Dermis blood vessel endothelial cell (primary cell): ENCODE data around the gene MYZAP. TPM values are rescaled to one million over a fixed set of nuclear protein-coding genes. Genes with fewer than 3 reads are reported as not detected.

Experiments
- DNase-seq: peaks from one replicate; pipeline ENCODE4 v3.0.0; 2010
- total RNA-seq: library from RNA; depleted of rRNA; stranded (reverse); fragments of >200 nt; gene quantifications from 2 replicates; pipeline ENCODE4 v1.2.3, GENCODE V29; 2014

MYZAP gene, protein sequence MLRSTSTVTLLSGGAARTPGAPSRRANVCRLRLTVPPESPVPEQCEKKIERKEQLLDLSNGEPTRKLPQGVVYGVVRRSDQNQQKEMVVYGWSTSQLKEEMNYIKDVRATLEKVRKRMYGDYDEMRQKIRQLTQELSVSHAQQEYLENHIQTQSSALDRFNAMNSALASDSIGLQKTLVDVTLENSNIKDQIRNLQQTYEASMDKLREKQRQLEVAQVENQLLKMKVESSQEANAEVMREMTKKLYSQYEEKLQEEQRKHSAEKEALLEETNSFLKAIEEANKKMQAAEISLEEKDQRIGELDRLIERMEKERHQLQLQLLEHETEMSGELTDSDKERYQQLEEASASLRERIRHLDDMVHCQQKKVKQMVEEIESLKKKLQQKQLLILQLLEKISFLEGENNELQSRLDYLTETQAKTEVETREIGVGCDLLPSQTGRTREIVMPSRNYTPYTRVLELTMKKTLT
- total RNA-seq: 82.5 and 94.7 TPM in 2 replicates

DNA sequence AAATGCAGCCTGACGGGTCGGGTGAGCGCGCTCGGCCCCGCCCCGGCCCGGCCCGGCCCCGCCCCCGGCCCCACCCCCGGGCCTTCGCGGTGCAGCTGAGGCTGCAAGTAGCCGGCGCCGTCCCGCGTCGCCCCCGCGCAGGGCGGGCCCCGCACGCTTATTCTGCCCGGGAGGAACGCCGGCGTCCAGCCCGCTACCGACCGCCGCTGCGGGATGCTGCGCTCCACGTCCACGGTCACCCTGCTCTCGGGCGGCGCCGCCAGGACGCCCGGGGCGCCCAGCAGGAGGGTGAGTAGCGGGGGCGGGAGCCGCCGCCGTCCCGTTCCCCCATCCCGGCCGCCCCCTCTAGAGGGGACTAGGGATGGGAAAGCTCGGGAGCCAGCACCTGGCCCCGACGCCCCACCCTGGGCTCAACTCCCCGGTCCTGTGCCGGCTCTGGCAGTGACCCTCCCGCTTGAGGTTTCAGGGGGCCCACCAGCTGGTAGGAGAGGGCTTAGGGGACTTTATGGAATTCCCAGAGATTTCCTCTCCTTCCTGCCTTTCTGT lies at the start of gene MYZAP:
Gene MYZAP (plus strand): TSS at position 83 of the 546 bp plus-strand sequence. CDS start 131 bp downstream, at position 214.
- peak; percentile 56 for DNase-seq

GRCh38 chr15:57542505-57542817 lies 49.2 kb upstream of the MYZAP start:
- no peak for DNase-seq

DNA sequence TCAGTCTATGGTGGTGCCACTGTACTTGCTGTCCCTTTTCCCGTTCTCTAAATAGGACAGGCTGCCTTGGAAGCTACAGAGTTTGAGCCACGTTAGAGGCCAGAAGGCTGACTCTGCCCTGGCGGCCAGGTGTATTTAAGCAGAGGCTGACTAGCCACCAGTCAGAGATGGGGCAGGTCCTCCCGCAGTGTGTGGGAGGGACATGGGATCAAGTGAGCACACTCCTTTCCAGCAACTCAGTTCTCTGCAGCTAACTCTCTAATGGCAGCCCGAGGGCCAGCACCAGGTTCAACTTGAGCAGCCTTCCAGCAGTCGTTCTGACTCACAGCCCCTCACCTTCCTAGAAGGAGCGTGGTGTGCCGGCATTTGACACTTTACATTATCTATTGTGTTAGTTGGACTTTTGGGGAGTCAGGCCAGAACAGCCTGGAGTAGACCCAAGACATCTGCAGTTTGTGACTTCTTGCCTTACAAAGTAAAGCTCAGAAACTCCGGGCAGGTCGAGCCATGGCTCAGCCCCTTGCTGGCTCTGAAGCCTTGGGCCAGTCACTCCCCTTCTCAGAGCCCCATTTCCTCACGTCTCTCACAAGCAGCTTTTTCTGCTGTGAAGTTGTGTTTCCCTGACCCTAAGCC lies 46.7 kb upstream of the MYZAP start:
- DNase-seq: no peak

- DNase-seq: no peak
These were observed 45.7 kb upstream of the MYZAP start for GRCh38 chr15:57545995-57546394.

GRCh38 chr15:57547243-57547755 lies 44.4 kb upstream of the MYZAP start:
- DNase-seq: no peak

DNA sequence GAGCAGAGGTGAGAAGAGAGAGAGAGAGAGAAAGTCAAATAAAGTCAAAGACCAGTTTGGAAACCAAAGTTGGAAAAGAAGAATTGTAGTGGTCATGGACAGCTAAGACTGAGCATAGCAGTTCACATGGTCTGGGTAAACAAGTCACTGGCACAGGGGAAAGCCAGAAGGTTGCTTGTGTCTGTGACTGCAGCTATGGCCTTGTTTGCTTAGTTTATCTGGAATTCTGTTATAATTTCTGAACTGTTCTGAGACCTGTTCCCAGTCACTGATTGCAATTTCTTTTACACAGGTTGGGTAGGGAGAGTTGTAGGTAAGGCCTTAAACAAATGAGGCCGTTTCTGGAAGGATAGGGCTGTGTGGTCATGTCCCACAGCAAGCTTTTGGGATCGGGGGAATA lies 43.4 kb upstream of the MYZAP start:
- DNase-seq: no peak

GRCh38 chr15:57548835-57549234 lies 42.9 kb upstream of the MYZAP start:
- DNase-seq: no peak

DNA sequence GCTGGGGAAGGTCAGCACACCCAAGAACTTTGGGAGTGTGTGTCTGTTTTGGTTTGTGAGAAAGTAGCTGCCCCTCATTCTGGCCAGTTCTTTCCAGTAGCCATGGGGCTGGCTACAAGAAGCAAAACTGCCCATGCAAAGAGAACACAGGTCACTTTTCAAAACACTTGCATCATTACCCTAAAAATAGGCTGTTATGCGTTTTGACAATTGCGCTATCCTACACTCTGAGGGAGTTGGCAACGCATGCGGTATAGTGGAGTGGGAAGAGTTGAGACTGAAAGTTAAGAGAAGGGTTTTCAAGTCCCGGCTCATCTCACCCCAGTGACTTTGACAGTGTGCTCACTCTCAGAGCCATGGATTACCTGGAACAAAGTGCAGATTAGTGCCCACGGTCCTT lies 41.8 kb upstream of the MYZAP start:
- DNase-seq: no peak

DNA sequence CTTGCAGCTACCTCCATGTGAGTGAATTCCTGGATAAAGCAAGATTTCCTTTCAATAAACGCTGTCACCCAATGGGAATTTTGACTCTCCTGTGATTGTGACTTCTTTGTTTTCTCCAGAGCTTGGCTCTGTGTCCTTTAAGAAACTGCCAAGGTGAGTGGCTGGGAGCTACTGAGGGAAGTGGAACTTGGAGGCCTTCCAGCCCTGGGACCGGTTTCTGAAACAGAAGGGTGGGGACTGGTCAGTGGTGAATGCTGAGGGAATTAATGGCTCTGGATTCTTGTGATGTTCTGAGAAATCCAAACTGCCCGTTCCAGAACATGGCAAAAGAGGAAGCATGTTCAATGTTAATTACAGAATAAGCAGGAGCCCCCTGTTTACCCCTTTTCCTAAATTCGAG lies 41.1 kb upstream of the MYZAP start:
- peak; percentile 52 for DNase-seq

DNA sequence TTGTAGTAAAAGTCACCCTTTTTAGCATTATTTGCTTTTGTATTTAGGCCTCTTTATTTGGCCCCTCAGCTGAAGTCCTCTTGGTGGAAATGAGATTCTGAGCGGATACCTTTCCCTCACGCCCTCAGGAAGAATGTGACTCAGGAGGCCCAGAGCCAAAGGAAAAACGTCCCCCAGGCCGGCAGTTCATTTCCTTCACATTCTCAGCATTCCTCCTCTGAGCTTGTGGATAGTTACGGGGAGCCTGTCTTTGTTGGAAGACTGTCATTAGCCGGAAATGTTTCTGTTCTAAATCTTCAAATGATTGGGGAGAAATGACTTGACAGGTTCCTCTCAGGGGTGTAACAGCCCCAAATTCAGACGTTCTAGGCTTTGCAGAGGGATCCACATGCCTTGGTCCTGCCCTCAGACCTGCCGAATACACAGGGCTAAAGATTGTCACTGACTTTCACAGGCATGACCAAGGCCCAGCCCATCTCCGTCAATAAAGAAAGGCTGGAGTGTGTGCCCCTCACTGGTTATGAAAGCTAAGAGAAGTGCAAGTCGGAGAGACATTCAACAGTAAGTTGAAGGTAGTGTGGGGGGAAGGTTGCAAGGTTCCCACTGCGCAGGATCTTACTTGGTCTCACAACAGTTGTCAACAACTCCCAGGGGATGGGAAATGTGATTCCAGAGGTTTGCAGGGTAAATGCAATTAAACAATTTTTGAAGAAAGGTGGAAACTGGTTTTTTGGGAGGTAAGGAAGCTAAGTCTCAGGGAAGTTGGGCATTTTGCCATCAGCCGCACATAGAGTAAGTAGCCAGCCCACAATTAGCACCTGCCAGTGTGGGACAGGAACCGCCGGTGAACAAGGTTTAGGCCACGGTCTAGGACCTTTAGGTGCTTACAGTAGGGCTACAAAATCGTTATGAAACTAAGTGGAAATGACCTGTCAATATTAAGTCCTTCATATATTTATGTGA lies 39.7 kb upstream of the MYZAP start:
- DNase-seq: peak; percentile 94

DNA sequence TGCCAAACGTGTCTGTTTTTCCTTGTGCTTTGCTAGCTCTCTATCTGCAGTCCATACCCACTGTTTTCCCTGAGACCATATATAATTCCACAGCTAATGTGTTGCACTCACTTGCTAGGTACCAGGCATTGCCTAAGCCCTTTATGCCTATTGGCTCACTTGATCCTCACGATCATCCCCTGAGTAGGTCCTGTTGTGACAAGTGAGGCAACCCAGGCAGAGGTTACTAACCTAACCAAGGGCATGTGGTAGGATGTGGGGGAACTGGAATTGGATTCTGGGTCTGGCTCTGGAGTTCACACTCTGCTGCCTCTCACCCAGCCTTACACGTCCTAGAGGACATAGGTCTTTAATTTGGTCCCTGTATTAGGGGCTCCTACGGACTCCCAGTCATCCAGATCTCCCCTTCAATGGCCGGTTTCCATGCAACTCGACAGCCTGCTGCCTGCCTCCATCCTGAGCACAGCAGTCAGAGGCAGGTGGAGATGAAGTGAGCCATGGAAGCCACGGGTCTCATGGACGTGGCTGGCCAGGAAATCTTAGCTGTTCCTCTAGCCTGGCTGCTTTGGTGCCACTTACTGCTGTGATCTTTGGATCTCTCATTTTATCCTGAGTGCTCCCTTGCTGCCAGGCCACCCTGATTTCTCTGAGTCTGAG lies 38.9 kb upstream of the MYZAP start:
- DNase-seq: no peak

DNA sequence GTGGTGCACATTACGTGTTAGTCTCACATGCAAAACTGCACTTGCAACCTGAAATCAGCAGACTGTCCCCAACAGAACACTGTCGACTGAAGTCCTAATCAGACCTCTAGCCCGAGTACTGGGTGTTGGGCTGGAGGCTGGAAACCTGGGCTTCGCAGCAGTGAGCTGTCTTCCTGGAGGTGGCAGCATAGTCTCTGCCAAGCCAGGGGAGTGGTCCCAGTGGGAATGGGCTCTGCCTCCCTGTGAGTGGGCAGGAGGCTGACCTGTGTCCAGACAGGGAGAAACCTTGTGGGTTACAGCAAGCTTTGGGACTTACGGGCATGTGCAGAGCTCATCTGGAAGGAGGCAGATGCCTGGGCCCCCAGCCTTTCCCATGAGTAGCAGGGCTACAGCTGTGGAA lies 38.2 kb upstream of the MYZAP start:
- DNase-seq: no peak

GRCh38 chr15:57554063-57554811 lies 37.5 kb upstream of the MYZAP start:
- DNase-seq: peak; percentile 86

DNA sequence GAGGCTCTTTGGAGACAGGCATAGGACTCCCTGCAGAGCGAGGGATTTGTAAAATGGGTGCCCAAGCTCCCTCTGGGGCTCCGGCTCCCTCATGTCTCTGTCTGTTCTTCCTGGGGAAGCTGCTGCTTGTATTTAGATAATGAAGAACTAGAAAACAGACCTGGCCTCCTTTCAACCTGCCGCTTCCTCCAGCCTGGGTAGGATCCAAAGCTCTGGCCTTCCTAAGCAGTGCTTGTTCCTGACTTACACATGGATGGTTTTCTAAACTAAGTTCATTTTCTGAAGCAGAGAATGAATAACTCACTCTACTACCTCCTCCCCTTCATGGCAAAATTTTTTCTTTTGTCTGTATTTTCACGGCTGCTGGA lies 36.9 kb upstream of the MYZAP start:
- no peak for DNase-seq

DNA sequence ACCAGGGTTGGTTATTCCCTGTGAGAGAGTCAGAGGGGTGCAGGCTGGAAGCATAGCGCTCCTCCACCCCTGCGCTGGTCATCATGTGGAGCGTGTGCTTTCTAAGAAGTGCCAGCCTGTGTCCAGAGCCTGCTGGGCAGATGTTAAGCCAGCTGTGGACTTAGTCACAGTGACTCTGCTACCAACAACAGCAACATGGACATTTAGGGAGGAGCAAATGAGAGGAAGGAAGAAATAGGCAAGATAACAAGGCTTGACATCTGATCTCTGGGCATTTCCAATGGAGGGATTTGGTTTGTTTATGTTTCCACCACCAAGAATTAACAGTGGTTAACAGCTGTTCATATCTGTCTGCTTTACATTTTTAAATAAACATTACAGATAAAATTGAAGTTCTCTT lies 36.4 kb upstream of the MYZAP start:
- peak; percentile 57 for DNase-seq

- no peak for DNase-seq
These were observed 35.7 kb upstream of the MYZAP start for GRCh38 chr15:57556040-57556439.

DNA sequence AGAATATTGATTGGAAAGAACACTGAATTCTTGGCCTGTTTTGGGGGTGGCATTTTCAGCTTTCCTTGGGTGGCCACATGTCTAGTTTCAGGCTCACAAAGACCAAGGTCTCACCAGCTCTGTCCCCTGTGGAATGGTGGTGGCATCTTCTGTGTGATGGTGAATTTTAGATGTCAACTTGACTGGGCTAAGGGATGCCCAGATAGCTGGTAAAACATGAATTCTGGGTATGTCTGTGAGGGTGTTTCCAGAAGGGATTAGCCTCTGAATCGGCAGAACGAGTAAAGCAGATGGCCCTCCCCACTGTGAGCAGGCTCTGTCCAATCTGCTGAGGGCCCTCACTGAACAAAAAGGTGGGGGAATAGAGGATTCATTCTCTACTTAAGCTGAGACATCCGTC lies 34.4 kb upstream of the MYZAP start:
- no peak for DNase-seq

GRCh38 chr15:57557810-57558209 lies 33.9 kb upstream of the MYZAP start:
- DNase-seq: no peak

DNA sequence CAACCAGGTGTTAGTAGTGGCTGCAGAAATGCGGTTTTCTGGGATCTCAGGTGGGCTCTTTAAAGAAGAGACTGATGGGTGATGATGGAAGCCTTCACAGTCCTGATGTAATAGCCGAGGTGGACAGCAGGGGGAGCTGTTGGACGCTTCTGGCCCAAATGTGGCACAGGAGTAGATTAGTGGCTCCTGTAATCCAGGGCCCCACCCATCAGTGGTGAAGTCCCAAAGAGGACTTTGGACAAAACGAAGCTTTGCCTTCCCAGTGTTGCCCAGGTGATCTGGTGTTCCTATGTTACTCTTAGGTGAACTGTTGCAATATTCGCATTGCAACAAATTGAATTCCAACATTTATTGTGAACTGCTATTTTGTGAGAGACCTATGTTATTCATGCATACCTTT lies 31.8 kb upstream of the MYZAP start:
- peak; percentile 79 for DNase-seq

GRCh38 chr15:57561041-57561711 lies 30.5 kb upstream of the MYZAP start:
- peak; percentile 97 for DNase-seq
